Stomach smooth muscle (tissue), 2 donors: ENCODE data around the gene CCNB1IP1.
"Not testable (repeated sequence)": the region's sequence is repeated elsewhere in the genome, so short reads cannot be mapped to it uniquely, and the experiment has no call there.

Experiments
- H3K27ac ChIP-seq: one replicate; pipeline ENCODE4 v1.7.0; 2013; ENCODE audit warnings: mild to moderate bottlenecking, low read length, inconsistent platforms
- H3K27me3 ChIP-seq, 2 donors: one replicate each; pipeline ENCODE4 v1.7.0; 2013; ENCODE audit warnings: low read length in 2 of 2; ENCODE audit not compliant: insufficient read depth in 2 of 2, control insufficient read depth in 1 of 2
- H3K36me3 ChIP-seq, 2 donors: one replicate each; pipeline ENCODE4 v1.7.0; 2013; ENCODE audit warnings: low read length in 2 of 2; ENCODE audit not compliant: control insufficient read depth in 2 of 2, insufficient read depth in 2 of 2
- H3K4me1 ChIP-seq: one replicate; pipeline ENCODE4 v1.7.0; 2013; ENCODE audit warnings: low read length; ENCODE audit not compliant: control insufficient read depth, insufficient read depth
- H3K4me3 ChIP-seq, 2 donors: one replicate each; pipeline ENCODE4 v1.7.0; 2013; ENCODE audit warnings: low read length in 2 of 2
- H3K9ac ChIP-seq, 2 donors: one replicate each; pipeline ENCODE4 v1.7.0; 2013; ENCODE audit warnings: low read length in 2 of 2, mild to moderate bottlenecking in 1 of 2
- H3K9me3 ChIP-seq, 2 donors: one replicate each; pipeline ENCODE4 v1.7.0; 2013; ENCODE audit warnings: low read length in 2 of 2; ENCODE audit not compliant: control insufficient read depth in 2 of 2
- donor health status: healthy.
- donor health status: Pancreatic carcinoma.

Gene CCNB1IP1

GRCh38 chr14:20356422-20356821 is 23.3 kb upstream of the CCNB1IP1 start:
- Histone ChIP-seq H3K27ac (no peak overlapping the region), H3K9me3 (no peaks in the 10 kb centered on the region), H3K36me3 (peaks cover 44 to 51% of the 10 kb centered on the region in 2 donors), H3K4me3 (no peak overlapping the region), H3K4me1 (no peaks in the 10 kb centered on the region), H3K27me3 (no peaks in the 10 kb centered on the region), H3K9ac (no peak overlapping the region)

GRCh38 chr14:20350860-20351259 is 17.8 kb upstream of the CCNB1IP1 start:
- no peaks in the 10 kb centered on the region for H3K4me1 ChIP-seq
- no peak overlapping the region for H3K4me3 ChIP-seq
- no peak overlapping the region for H3K9ac ChIP-seq
- peaks cover 39 to 40% of the 10 kb centered on the region in 2 donors for H3K36me3 ChIP-seq
- H3K27me3 ChIP-seq: no peaks in the 10 kb centered on the region
- H3K9me3 ChIP-seq: no peaks in the 10 kb centered on the region
- H3K27ac ChIP-seq: no peak overlapping the region

- H3K4me1 ChIP-seq: no peaks in the 10 kb centered on the region
- H3K27ac ChIP-seq: no peak overlapping the region
- H3K9ac ChIP-seq: no peak overlapping the region
- peaks cover 40 to 42% of the 10 kb centered on the region in 2 donors for H3K36me3 ChIP-seq
- H3K4me3 ChIP-seq: no peak overlapping the region
- no peaks in the 10 kb centered on the region for H3K27me3 ChIP-seq
- H3K9me3 ChIP-seq: no peaks in the 10 kb centered on the region
Measured at GRCh38 chr14:20350282-20350681, 17.2 kb upstream of the CCNB1IP1 start.

GRCh38 chr14:20347747-20348146 is 14.7 kb upstream of the CCNB1IP1 start:
- no peak overlapping the region for H3K27ac ChIP-seq

GRCh38 chr14:20346713-20347112 is 13.6 kb upstream of the CCNB1IP1 start:
- no peaks in the 10 kb centered on the region for H3K27me3 ChIP-seq
- no peak overlapping the region for H3K27ac ChIP-seq
- no peak overlapping the region for H3K4me3 ChIP-seq
- peaks cover 24 to 29% of the 10 kb centered on the region in 2 donors for H3K36me3 ChIP-seq
- no peaks in the 10 kb centered on the region for H3K4me1 ChIP-seq
- H3K9me3 ChIP-seq: no peaks in the 10 kb centered on the region
- no peak overlapping the region for H3K9ac ChIP-seq

More at GRCh38 chr14:20347747-20348146, 14.7 kb upstream of the CCNB1IP1 start:
- no peak overlapping the region for H3K9ac ChIP-seq
- no peak overlapping the region for H3K4me3 ChIP-seq
- H3K9me3 ChIP-seq: no peaks in the 10 kb centered on the region
- no peaks in the 10 kb centered on the region for H3K27me3 ChIP-seq
- no peaks in the 10 kb centered on the region for H3K4me1 ChIP-seq
- H3K36me3 ChIP-seq: peaks cover 29 to 30% of the 10 kb centered on the region in 2 donors

- Histone ChIP-seq H3K9ac (no peak overlapping the region), H3K4me1 (no peaks in the 10 kb centered on the region), H3K27ac (no peak overlapping the region), H3K36me3 (peaks cover 18 to 26% of the 10 kb centered on the region in 2 donors), H3K9me3 (no peaks in the 10 kb centered on the region), H3K4me3 (no peak overlapping the region), H3K27me3 (no peaks in the 10 kb centered on the region)
Measured at GRCh38 chr14:20345366-20345765, 12.3 kb upstream of the CCNB1IP1 start.

GRCh38 chr14:20343862-20344220 is 10.8 kb upstream of the CCNB1IP1 start:
- Histone ChIP-seq H3K36me3 (peaks cover 10 to 20% of the 10 kb centered on the region in 2 donors), H3K27me3 (no peaks in the 10 kb centered on the region), H3K4me3 (peak overlapping the region; percentile 90 to 98), H3K4me1 (no peaks in the 10 kb centered on the region), H3K9me3 (no peaks in the 10 kb centered on the region), H3K9ac (peak overlapping the region; percentile 98 to 99), H3K27ac (peak overlapping the region; percentile 90)

GRCh38 chr14:20343092-20343861 is 10.2 kb upstream of the CCNB1IP1 start, which contains the start of gene PARP2:
TSS of gene PARP2 (plus strand) at chr14:20343635. CDS start at chr14:20343642, 7 bp downstream.
- peaks cover 10 to 18% of the 10 kb centered on the region in 2 donors for H3K36me3 ChIP-seq
- no peaks in the 10 kb centered on the region for H3K4me1 ChIP-seq
- peak within 1 kb of the TSS; percentile 90 for H3K27ac ChIP-seq
- peak within 1 kb of the TSS; percentile 98 to 99 for H3K9ac ChIP-seq
- peak within 1 kb of the TSS; percentile 90 to 98 for H3K4me3 ChIP-seq
- H3K9me3 ChIP-seq: no peaks in the 10 kb centered on the region
- no peaks in the 10 kb centered on the region for H3K27me3 ChIP-seq

- H3K9ac ChIP-seq: peak overlapping the region in 1 of 2 donors; percentile 77
- H3K4me1 ChIP-seq: no peaks in the 10 kb centered on the region
- H3K9me3 ChIP-seq: no peaks in the 10 kb centered on the region
- H3K36me3 ChIP-seq: peaks cover 8 to 14% of the 10 kb centered on the region in 2 donors
- H3K4me3 ChIP-seq: no peak overlapping the region
- H3K27ac ChIP-seq: no peak overlapping the region
- no peaks in the 10 kb centered on the region for H3K27me3 ChIP-seq
Measured at GRCh38 chr14:20341646-20342045, 8.6 kb upstream of the CCNB1IP1 start.

GRCh38 chr14:20341032-20341431 is 8.0 kb upstream of the CCNB1IP1 start:
- H3K9ac ChIP-seq, H3K4me3 ChIP-seq, H3K27me3 ChIP-seq, H3K4me1 ChIP-seq, H3K27ac ChIP-seq, H3K9me3 ChIP-seq: not testable (repeated sequence)
- H3K36me3 ChIP-seq: peaks cover 8 to 11% of the 10 kb centered on the region in 2 donors

GRCh38 chr14:20334017-20334416 is 938 bp upstream of the CCNB1IP1 start:
- Histone ChIP-seq H3K9ac (no peak overlapping the region), H3K9me3 (no peaks in the 10 kb centered on the region), H3K4me3 (no peak overlapping the region), H3K4me1 (no peaks in the 10 kb centered on the region), H3K36me3 (no peaks in the 10 kb centered on the region), H3K27ac (peak overlapping the region; percentile 90), H3K27me3 (no peaks in the 10 kb centered on the region)
